SK-N-SH (cell line): ENCODE results near the gene JAG2.

Experiments
- CTCF ChIP-seq: fragments of 200-600 bp; sonication (generic); IDR thresholded peaks from 2 replicates; pipeline ENCODE4 v1.6.1; 2017; ENCODE audit warnings: antibody characterized with exemption, mild to moderate bottlenecking, moderate library complexity
- RFX5 ChIP-seq: IDR thresholded peaks from 2 replicates; pipeline ENCODE4 v1.6.1; 2012; ENCODE audit warnings: mild to moderate bottlenecking, improper control_type of control experiment, low read length
- YY1 ChIP-seq: IDR thresholded peaks from 2 replicates; pipeline ENCODE4 v1.4.0; 2012; ENCODE audit warnings: low read depth, mild to moderate bottlenecking

- TF ChIP-seq CTCF (no peak), YY1 (no peak), RFX5 (no peak)
Observed at GRCh38 chr14:105205673-105206208, 37.2 kb upstream of the JAG2 start.
